Measurements from ENCODE around the gene IER5. TPM values are rescaled to one million over a fixed set of nuclear protein-coding genes. Genes with fewer than 3 reads are reported as not detected.
A peak's percentile ranks its signal among the peaks of the same experiment; 100 is the strongest.

IER5 gene
- total and polyA plus RNA-seq, 9 of the 15 experiments (the other 6 are each of a cell fraction or from before 2014, with no cell fraction given), result 2.4 to 32.1 (median 12.0) TPM

DNA sequence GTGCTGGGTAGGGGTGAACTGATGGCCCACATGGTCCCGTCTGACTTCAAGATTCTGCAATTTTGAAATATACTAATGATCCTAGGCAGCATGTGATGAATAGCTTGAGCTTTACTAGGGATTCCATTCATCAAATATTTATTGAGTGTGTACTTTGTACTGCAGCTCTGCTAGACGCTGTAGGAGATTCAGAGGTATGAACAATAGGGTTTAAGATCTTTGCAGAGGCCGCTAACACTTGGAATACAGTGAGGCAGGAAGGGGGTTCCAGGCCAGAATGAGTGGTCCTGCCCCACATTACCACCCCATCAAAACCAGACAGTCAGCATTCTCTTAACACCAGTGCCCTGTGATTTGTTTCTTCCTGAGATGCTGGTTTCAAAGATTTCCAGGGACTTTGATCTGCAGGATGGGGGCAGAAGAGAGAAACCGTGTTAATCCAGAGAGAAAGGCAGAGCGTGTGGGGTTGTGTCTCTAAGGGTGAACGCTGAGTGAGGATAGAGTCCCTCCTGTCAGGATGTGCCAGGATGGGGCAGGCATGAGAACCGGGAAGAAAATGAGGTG, 19.9 kb downstream of the IER5 start:
- TF ChIP-seq ZNF316 (IDR thresholded peaks at IDR 0.05) (peak; percentile 51), SIX5 (IDR thresholded peaks at IDR 0.05; ENCODE audit: borderline replicate concordance in 1 of 2, insufficient read depth in 1 of 2, low read depth in 1 of 2, low read length in 2 of 2) (no peak)
- FAIRE-seq (no peak), DNase-seq (ENCODE audit: extremely low read depth in 1 of 4, low spot score in 3 of 4) (no peak), ATAC-seq (no peak)
- Histone ChIP-seq H4K20me1 (replicated peaks; ENCODE audit: control insufficient read depth, insufficient read depth, low read length) (no peaks in the 10 kb centered on the region), H3K36me3 (ENCODE audit: control insufficient read depth, insufficient read depth, low read length) (no peaks in the 10 kb centered on the region), H2AFZ (ENCODE audit: low read depth, low read length) (no peak overlapping the region), H3K4me1 (replicated peaks in 1 of 2; ENCODE audit: control insufficient read depth in 2 of 2, insufficient read depth in 2 of 2, low read length in 2 of 2) (peaks cover 27 to 53% of the 10 kb centered on the region in 2 experiments), H3K9me3 (replicated peaks; ENCODE audit: control insufficient read depth, insufficient read depth, low read depth, low read length) (no peaks in the 10 kb centered on the region), H3K79me2 (ENCODE audit: control insufficient read depth, insufficient read depth, low read length) (peaks cover 4% of the 10 kb centered on the region; the same call in 1 of the 3 replicates), H3K9ac (ENCODE audit: insufficient read depth in 1 of 2, low read depth in 2 of 2, low read length in 2 of 2) (no peak overlapping the region), H3K27me3 (ENCODE audit: control insufficient read depth in 2 of 2, insufficient read depth in 2 of 2, low read length in 2 of 2) (no peaks in the 10 kb centered on the region), H3K4me2 (ENCODE audit: insufficient read depth, low read length) (no peak overlapping the region), H3K27ac (ENCODE audit: extremely low read depth, low read depth, low read length) (no peak overlapping the region), H3K4me3 (no peak overlapping the region), H3K9me1 (ENCODE audit: control insufficient read depth, insufficient read depth, low read length) (peaks cover 4% of the 10 kb centered on the region)
- WGBS (ENCODE audit: insufficient coverage, low coverage, missing lambda C conversion rate), result 27% methylated on average over 7 of the region's 7 CpGs
- no TSS peak for BruUV-seq (replicated peaks)
- in situ Hi-C loops (cut with MboI) (no loop called here), intact Hi-C loops (cut with micrococcal nuclease) (no loop called here)
- ChIA-PET CTCF (ENCODE audit: low intra/inter-chr PET ratio) (no interaction called here), POLR2A (interaction anchor here (1.8 to 12.3 kb wide), 2 partner anchors 9 to 18 kb away, joined by 7 to 257 read pairs; partner anchors contain the start of gene IER5)

GRCh38 chr1:181110013-181110412, 21.5 kb downstream of the IER5 start:
- intact Hi-C loops (cut with micrococcal nuclease) (no loop called here), in situ Hi-C loops (cut with MboI) (no loop called here)
- Histone ChIP-seq H3K9me3 (replicated peaks; ENCODE audit: control insufficient read depth, insufficient read depth, low read depth, low read length) (no peaks in the 10 kb centered on the region), H2AFZ (ENCODE audit: low read depth, low read length) (no peak overlapping the region), H3K4me2 (ENCODE audit: insufficient read depth, low read length) (no peak overlapping the region), H3K9ac (ENCODE audit: insufficient read depth in 1 of 2, low read depth in 2 of 2, low read length in 2 of 2) (no peak overlapping the region), H3K36me3 (ENCODE audit: control insufficient read depth, insufficient read depth, low read length) (no peaks in the 10 kb centered on the region), H3K79me2 (ENCODE audit: control insufficient read depth, insufficient read depth, low read length) (no peaks in the 10 kb centered on the region), H3K4me3 (no peak overlapping the region), H4K20me1 (replicated peaks; ENCODE audit: control insufficient read depth, insufficient read depth, low read length) (no peaks in the 10 kb centered on the region; the same call in 1 of the 2 replicates), H3K27me3 (ENCODE audit: control insufficient read depth in 2 of 2, insufficient read depth in 2 of 2, low read length in 2 of 2) (no peaks in the 10 kb centered on the region), H3K4me1 (replicated peaks in 1 of 2; ENCODE audit: control insufficient read depth in 2 of 2, insufficient read depth in 2 of 2, low read length in 2 of 2) (peaks cover 22 to 47% of the 10 kb centered on the region in 2 experiments), H3K27ac (ENCODE audit: extremely low read depth, low read depth, low read length) (no peak overlapping the region), H3K9me1 (ENCODE audit: control insufficient read depth, insufficient read depth, low read length) (peaks cover 4% of the 10 kb centered on the region)
- BruUV-seq (replicated peaks), result no TSS peak
- ATAC-seq (no peak), DNase-seq (ENCODE audit: extremely low read depth in 1 of 4, low spot score in 3 of 4) (no peak), FAIRE-seq (no peak)
- TF ChIP-seq HMGXB4 (CRISPR knock-in tag; IDR thresholded peaks at IDR 0.05), result no peak
- TF ChIP-seq GTF2A2 (tag; IDR thresholded peaks at IDR 0.05), result no peak
- TF ChIP-seq RBM34 (IDR thresholded peaks at IDR 0.05; ENCODE audit: borderline replicate concordance, insufficient read depth, low read length), result no peak
- no peak for TF ChIP-seq ZNF668 (CRISPR knock-in tag; IDR thresholded peaks at IDR 0.05)
- no peak for TF ChIP-seq NCOA1 (IDR thresholded peaks at IDR 0.05; ENCODE audit: low read depth)
- no peak for TF ChIP-seq NR2C2 (CRISPR knock-in tag; IDR thresholded peaks at IDR 0.05)
- no peak for TF ChIP-seq NR2C2 (tag; IDR thresholded peaks at IDR 0.05)
- TF ChIP-seq ARID1B (IDR thresholded peaks at IDR 0.05), result no peak
- TF ChIP-seq, protein P1, sequence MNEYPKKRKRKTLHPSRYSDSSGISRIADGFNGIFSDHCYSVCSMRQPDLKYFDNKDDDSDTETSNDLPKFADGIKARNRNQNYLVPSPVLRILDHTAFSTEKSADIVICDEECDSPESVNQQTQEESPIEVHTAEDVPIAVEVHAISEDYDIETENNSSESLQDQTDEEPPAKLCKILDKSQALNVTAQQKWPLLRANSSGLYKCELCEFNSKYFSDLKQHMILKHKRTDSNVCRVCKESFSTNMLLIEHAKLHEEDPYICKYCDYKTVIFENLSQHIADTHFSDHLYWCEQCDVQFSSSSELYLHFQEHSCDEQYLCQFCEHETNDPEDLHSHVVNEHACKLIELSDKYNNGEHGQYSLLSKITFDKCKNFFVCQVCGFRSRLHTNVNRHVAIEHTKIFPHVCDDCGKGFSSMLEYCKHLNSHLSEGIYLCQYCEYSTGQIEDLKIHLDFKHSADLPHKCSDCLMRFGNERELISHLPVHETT (CRISPR knock-in tag; conservative IDR thresholded peaks at IDR 0.05 in 1 of 2, IDR thresholded peaks at IDR 0.05 in 1 of 2), result no peak
- ChIA-PET POLR2A (interaction anchor here (0.6 to 2.3 kb wide), 8 partner anchors 8 to 1292 kb away, joined by 3 to 9 read pairs (median 3); partner anchors contain the start of gene IER5), CTCF (ENCODE audit: low intra/inter-chr PET ratio) (no interaction called here)
- WGBS (ENCODE audit: insufficient coverage, low coverage, missing lambda C conversion rate), result 8% methylated on average over 2 of the region's 2 CpGs
